Suprapubic skin (tissue), 3 donors: ENCODE data around the gene NEURL1.

Experiments used
- CTCF ChIP-seq, 2 donors: fragments of 200-600 bp in 1 of 2; fragments of 450-650 bp in 1 of 2; sonication (generic) in 1 of 2; IDR thresholded peaks; one replicate each; pipeline ENCODE4 v1.5.1; 2016 to 2019; ENCODE audit warnings: antibody characterized with exemption in 2 of 2, mild to moderate bottlenecking in 1 of 2, moderate library complexity in 1 of 2
- EP300 ChIP-seq: sonication (generic); formaldehyde crosslinking; IDR thresholded peaks from one replicate; pipeline ENCODE4 v1.6.1; 2017; ENCODE audit warnings: antibody characterized with exemption
- POLR2A ChIP-seq, 2 donors: fragments of 450-650 bp; IDR thresholded peaks; one replicate each; pipeline ENCODE4 v1.6.1; 2017; ENCODE audit warnings: antibody characterized with exemption in 2 of 2, mild to moderate bottlenecking in 2 of 2, moderate library complexity in 2 of 2

- TF ChIP-seq CTCF (IDR thresholded peaks at IDR 0.05) = no peak
- TF ChIP-seq POLR2A (IDR thresholded peaks at IDR 0.05) = no peak
- no peak for TF ChIP-seq EP300
Observed at GRCh38 chr10:103454026-103454425, 39.5 kb upstream of the NEURL1 start.
